ENCODE data around the gene SDCBP2.

SDCBP2 gene

GRCh38 chr20:1277529-1278322 is 51.2 kb downstream of the SDCBP2 start:
- no peak overlapping the region for H3K4me3 ChIP-seq (ENCODE audit: control insufficient read depth, low read depth, low read length)
- no peak for DNase-seq (ENCODE audit: low read depth)
- no peak for TF ChIP-seq CTCF (conservative IDR thresholded peaks at IDR 0.05; ENCODE audit: control insufficient read depth, insufficient read depth, low read depth, low read length)

- DNase-seq (ENCODE audit: low read depth): no peak
- TF ChIP-seq CTCF (conservative IDR thresholded peaks at IDR 0.05; ENCODE audit: control insufficient read depth, insufficient read depth, low read depth, low read length): no peak
- no peak overlapping the region for H3K4me3 ChIP-seq (ENCODE audit: control insufficient read depth, low read depth, low read length)
Measured at GRCh38 chr20:1275919-1276318, 53.0 kb downstream of the SDCBP2 start.

DNA sequence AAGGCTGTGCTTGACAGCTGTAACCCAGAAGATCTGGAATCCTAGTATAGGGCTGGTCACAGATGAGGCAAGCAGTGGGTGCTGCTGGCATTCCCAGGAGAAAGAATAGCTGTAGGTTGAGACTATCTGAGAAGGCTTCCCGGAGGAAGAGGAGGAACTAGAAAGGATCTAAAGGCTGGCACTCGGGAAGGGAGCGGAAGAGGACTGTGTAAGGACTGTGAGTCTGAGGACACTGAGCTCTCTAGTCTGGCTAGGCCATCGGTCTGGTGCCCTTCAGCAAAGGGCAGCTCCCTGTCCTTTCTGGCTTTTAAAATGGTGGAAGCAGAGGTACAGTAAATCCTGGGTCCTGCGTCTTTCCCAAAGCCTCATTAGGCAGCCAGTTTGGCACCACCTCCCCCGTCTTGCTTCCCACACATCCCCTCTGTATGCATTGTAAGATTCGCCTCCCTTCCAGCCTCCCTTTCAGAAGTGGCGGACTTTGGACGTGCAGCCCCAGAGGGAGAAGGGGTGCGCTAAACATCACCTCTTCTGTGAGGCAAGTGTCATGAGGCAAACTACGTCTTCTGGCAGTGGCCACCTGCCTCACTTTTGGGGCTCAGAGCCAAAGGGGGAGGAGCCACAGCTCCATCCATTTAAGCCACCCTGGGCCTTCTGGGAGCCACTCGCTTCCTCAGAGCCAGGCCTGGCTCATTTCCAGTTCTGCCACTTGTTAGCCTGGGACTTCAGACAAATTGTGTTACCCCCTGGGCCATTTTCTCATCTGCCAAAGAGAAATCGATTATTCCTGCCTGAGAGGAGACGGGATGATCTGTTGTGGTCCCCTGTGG is 54.2 kb downstream of the SDCBP2 start:
- no peak for DNase-seq (ENCODE audit: low read depth)
- no peak overlapping the region for H3K4me3 ChIP-seq (ENCODE audit: control insufficient read depth, low read depth, low read length)
- TF ChIP-seq CTCF (conservative IDR thresholded peaks at IDR 0.05; ENCODE audit: control insufficient read depth, insufficient read depth, low read depth, low read length): no peak

DNA sequence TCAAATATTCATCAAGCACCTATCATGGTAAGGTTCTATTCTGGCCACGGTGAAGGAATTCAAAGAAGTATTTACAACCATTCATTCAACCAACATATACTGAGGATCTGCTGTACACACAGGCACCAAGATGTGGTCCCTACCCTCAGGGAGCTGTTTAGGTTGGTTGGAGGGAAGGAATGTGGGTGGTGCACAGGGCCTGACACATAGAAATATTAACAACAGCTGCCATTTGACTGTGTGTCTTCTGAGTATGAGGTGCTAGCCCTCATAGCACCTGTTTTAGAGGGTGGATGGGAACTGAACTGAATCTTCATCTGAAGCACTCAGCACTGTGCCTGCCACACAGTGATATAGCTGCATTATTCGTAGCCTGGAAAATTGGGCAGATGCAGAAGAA is 55.6 kb downstream of the SDCBP2 start:
- no peak for TF ChIP-seq CTCF (conservative IDR thresholded peaks at IDR 0.05; ENCODE audit: control insufficient read depth, insufficient read depth, low read depth, low read length)

GRCh38 chr20:1272368-1273100 is 56.4 kb downstream of the SDCBP2 start:
- no peak overlapping the region for H3K4me3 ChIP-seq (ENCODE audit: control insufficient read depth, low read depth, low read length)
- TF ChIP-seq CTCF (conservative IDR thresholded peaks at IDR 0.05; ENCODE audit: control insufficient read depth, insufficient read depth, low read depth, low read length): no peak
- DNase-seq (ENCODE audit: low read depth): no peak

More for the DNA sequence above, 55.6 kb downstream of the SDCBP2 start:
- H3K4me3 ChIP-seq (ENCODE audit: control insufficient read depth, low read depth, low read length): no peak overlapping the region
- no peak for DNase-seq (ENCODE audit: low read depth)

DNA sequence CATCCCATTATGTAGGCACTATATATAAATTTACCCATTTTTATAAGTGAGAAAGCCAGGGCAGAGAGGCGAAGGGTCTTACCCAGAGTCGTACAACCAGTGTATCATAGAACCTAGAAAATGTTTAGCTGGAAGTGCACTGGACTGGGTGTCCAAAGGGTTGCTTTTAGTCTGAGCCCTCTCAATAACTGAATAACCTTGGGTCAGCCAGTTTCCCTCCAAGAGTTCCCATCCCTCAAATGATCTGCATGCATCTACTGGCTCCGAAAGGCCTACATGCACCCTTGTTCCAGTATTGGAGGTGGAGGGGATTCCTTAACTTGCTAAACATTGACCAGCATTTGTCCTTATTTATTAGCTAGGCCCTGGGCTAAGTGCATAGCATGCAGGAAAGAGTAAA is 59.1 kb downstream of the SDCBP2 start:
- no peak overlapping the region for H3K4me3 ChIP-seq (ENCODE audit: control insufficient read depth, low read depth, low read length)
- no peak for DNase-seq (ENCODE audit: low read depth)
- no peak for TF ChIP-seq CTCF (conservative IDR thresholded peaks at IDR 0.05; ENCODE audit: control insufficient read depth, insufficient read depth, low read depth, low read length)

Measured in fibroblast of mammary gland (primary cell).